ENCODE data around the gene CACNA2D2.

Gene CACNA2D2

GRCh38 chr3:50445919-50446318, 57.5 kb downstream of the CACNA2D2 start:
- no peaks in the 10 kb centered on the region for H3K36me3 Mint-ChIP-seq (ENCODE audit: low read depth)
- no peaks in the 10 kb centered on the region for H3K9me3 Mint-ChIP-seq
- no peak for DNase-seq
- peaks cover 16% of the 10 kb centered on the region for H3K4me1 Mint-ChIP-seq (ENCODE audit: low read depth)
- no peak overlapping the region for H3K27ac Mint-ChIP-seq
- H3K4me3 Mint-ChIP-seq = no peak overlapping the region
- H3K27me3 Mint-ChIP-seq = no peaks in the 10 kb centered on the region

- Mint-ChIP-seq H3K4me1 (ENCODE audit: low read depth) (peaks cover 5% of the 10 kb centered on the region), H3K36me3 (ENCODE audit: low read depth) (no peaks in the 10 kb centered on the region), H3K27me3 (no peaks in the 10 kb centered on the region), H3K9me3 (no peaks in the 10 kb centered on the region), H3K27ac (no peak overlapping the region), H3K4me3 (no peak overlapping the region)
- DNase-seq = no peak
Measured at GRCh38 chr3:50444782-50445181, 58.7 kb downstream of the CACNA2D2 start.

GRCh38 chr3:50444213-50444612, 59.2 kb downstream of the CACNA2D2 start:
- H3K9me3 Mint-ChIP-seq = no peaks in the 10 kb centered on the region
- peaks cover under 1% of the 10 kb centered on the region for H3K4me1 Mint-ChIP-seq (ENCODE audit: low read depth)
- DNase-seq = no peak
- H3K27me3 Mint-ChIP-seq = no peaks in the 10 kb centered on the region
- H3K4me3 Mint-ChIP-seq = no peak overlapping the region
- no peaks in the 10 kb centered on the region for H3K36me3 Mint-ChIP-seq (ENCODE audit: low read depth)
- H3K27ac Mint-ChIP-seq = no peak overlapping the region

GRCh38 chr3:50442945-50443579, 60.4 kb downstream of the CACNA2D2 start:
- DNase-seq = no peak
- Mint-ChIP-seq H3K36me3 (ENCODE audit: low read depth) (no peaks in the 10 kb centered on the region), H3K4me1 (ENCODE audit: low read depth) (no peaks in the 10 kb centered on the region), H3K9me3 (no peaks in the 10 kb centered on the region), H3K27me3 (no peaks in the 10 kb centered on the region), H3K27ac (no peak overlapping the region), H3K4me3 (no peak overlapping the region)

GRCh38 chr3:50441424-50442217, 61.8 kb downstream of the CACNA2D2 start:
- no peak overlapping the region for H3K27ac Mint-ChIP-seq
- no peaks in the 10 kb centered on the region for H3K27me3 Mint-ChIP-seq
- no peak for DNase-seq
- no peaks in the 10 kb centered on the region for H3K4me1 Mint-ChIP-seq (ENCODE audit: low read depth)
- H3K9me3 Mint-ChIP-seq = no peaks in the 10 kb centered on the region
- no peaks in the 10 kb centered on the region for H3K36me3 Mint-ChIP-seq (ENCODE audit: low read depth)
- H3K4me3 Mint-ChIP-seq = no peak overlapping the region

- no peaks in the 10 kb centered on the region for H3K9me3 Mint-ChIP-seq
- no peaks in the 10 kb centered on the region for H3K36me3 Mint-ChIP-seq (ENCODE audit: low read depth)
- no peak overlapping the region for H3K4me3 Mint-ChIP-seq
- peak; percentile 87 for DNase-seq
- H3K27ac Mint-ChIP-seq = no peak overlapping the region
- H3K27me3 Mint-ChIP-seq = peaks cover 6% of the 10 kb centered on the region
- peaks cover 4% of the 10 kb centered on the region for H3K4me1 Mint-ChIP-seq (ENCODE audit: low read depth)
Measured at GRCh38 chr3:50436114-50436674, 67.2 kb downstream of the CACNA2D2 start.

- Mint-ChIP-seq H3K27me3 (peaks cover 6% of the 10 kb centered on the region), H3K9me3 (no peaks in the 10 kb centered on the region), H3K27ac (no peak overlapping the region), H3K36me3 (ENCODE audit: low read depth) (no peaks in the 10 kb centered on the region), H3K4me3 (no peak overlapping the region), H3K4me1 (ENCODE audit: low read depth) (peaks cover 4% of the 10 kb centered on the region)
- DNase-seq = no peak
Measured at GRCh38 chr3:50435371-50436113, 67.9 kb downstream of the CACNA2D2 start.

- H3K36me3 Mint-ChIP-seq (ENCODE audit: low read depth) = no peaks in the 10 kb centered on the region
- DNase-seq = no peak
- no peaks in the 10 kb centered on the region for H3K9me3 Mint-ChIP-seq
- peaks cover 6% of the 10 kb centered on the region for H3K27me3 Mint-ChIP-seq
- H3K4me1 Mint-ChIP-seq (ENCODE audit: low read depth) = peaks cover 4% of the 10 kb centered on the region
- no peak overlapping the region for H3K4me3 Mint-ChIP-seq
- no peak overlapping the region for H3K27ac Mint-ChIP-seq
Measured at GRCh38 chr3:50433954-50434353, 69.5 kb downstream of the CACNA2D2 start.

GRCh38 chr3:50430950-50431435, 72.4 kb downstream of the CACNA2D2 start:
- Mint-ChIP-seq H3K4me1 (ENCODE audit: low read depth) (peaks cover 5% of the 10 kb centered on the region), H3K4me3 (no peak overlapping the region), H3K36me3 (ENCODE audit: low read depth) (no peaks in the 10 kb centered on the region), H3K9me3 (no peaks in the 10 kb centered on the region), H3K27me3 (peaks cover 6% of the 10 kb centered on the region), H3K27ac (no peak overlapping the region)
- DNase-seq = no peak

- Mint-ChIP-seq H3K36me3 (ENCODE audit: low read depth) (no peaks in the 10 kb centered on the region), H3K27me3 (peaks cover 4% of the 10 kb centered on the region), H3K9me3 (no peaks in the 10 kb centered on the region), H3K4me3 (no peak overlapping the region), H3K4me1 (ENCODE audit: low read depth) (peaks cover 2% of the 10 kb centered on the region), H3K27ac (no peak overlapping the region)
- DNase-seq = no peak
Measured at GRCh38 chr3:50430191-50430590, 73.2 kb downstream of the CACNA2D2 start.

GRCh38 chr3:50428007-50428633, 75.3 kb downstream of the CACNA2D2 start:
- Mint-ChIP-seq H3K27me3 (no peaks in the 10 kb centered on the region), H3K4me1 (ENCODE audit: low read depth) (peaks cover 2% of the 10 kb centered on the region), H3K36me3 (ENCODE audit: low read depth) (no peaks in the 10 kb centered on the region), H3K4me3 (no peak overlapping the region), H3K27ac (no peak overlapping the region), H3K9me3 (no peaks in the 10 kb centered on the region)
- no peak for DNase-seq

GRCh38 chr3:50427217-50427616, 76.2 kb downstream of the CACNA2D2 start:
- DNase-seq = no peak
- no peaks in the 10 kb centered on the region for H3K9me3 Mint-ChIP-seq
- H3K36me3 Mint-ChIP-seq (ENCODE audit: low read depth) = no peaks in the 10 kb centered on the region
- H3K27ac Mint-ChIP-seq = no peak overlapping the region
- no peaks in the 10 kb centered on the region for H3K27me3 Mint-ChIP-seq
- peaks cover 2% of the 10 kb centered on the region for H3K4me1 Mint-ChIP-seq (ENCODE audit: low read depth)
- no peak overlapping the region for H3K4me3 Mint-ChIP-seq

- no peaks in the 10 kb centered on the region for H3K9me3 Mint-ChIP-seq
- no peak for DNase-seq
- H3K27me3 Mint-ChIP-seq = no peaks in the 10 kb centered on the region
- no peaks in the 10 kb centered on the region for H3K36me3 Mint-ChIP-seq (ENCODE audit: low read depth)
- no peak overlapping the region for H3K27ac Mint-ChIP-seq
- H3K4me3 Mint-ChIP-seq = no peak overlapping the region
- H3K4me1 Mint-ChIP-seq (ENCODE audit: low read depth) = peaks cover 2% of the 10 kb centered on the region
Measured at GRCh38 chr3:50425911-50426310, 77.5 kb downstream of the CACNA2D2 start.

GRCh38 chr3:50423543-50423942, 79.9 kb downstream of the CACNA2D2 start:
- peaks cover 2% of the 10 kb centered on the region for H3K4me1 Mint-ChIP-seq (ENCODE audit: low read depth)
- no peak overlapping the region for H3K4me3 Mint-ChIP-seq
- H3K27ac Mint-ChIP-seq = no peak overlapping the region

More at GRCh38 chr3:50423543-50423942, 79.9 kb downstream of the CACNA2D2 start:
- Mint-ChIP-seq H3K9me3 (no peaks in the 10 kb centered on the region), H3K27me3 (no peaks in the 10 kb centered on the region), H3K36me3 (ENCODE audit: low read depth) (no peaks in the 10 kb centered on the region)
- no peak for DNase-seq
